ENCODE results near the gene CCNB1IP1.
A peak's percentile ranks its signal among the peaks of the same experiment; 100 is the strongest.
"Not testable (repeated sequence)": the region's sequence is repeated elsewhere in the genome, so short reads cannot be mapped to it uniquely, and the experiment has no call there.

CCNB1IP1 gene

DNA sequence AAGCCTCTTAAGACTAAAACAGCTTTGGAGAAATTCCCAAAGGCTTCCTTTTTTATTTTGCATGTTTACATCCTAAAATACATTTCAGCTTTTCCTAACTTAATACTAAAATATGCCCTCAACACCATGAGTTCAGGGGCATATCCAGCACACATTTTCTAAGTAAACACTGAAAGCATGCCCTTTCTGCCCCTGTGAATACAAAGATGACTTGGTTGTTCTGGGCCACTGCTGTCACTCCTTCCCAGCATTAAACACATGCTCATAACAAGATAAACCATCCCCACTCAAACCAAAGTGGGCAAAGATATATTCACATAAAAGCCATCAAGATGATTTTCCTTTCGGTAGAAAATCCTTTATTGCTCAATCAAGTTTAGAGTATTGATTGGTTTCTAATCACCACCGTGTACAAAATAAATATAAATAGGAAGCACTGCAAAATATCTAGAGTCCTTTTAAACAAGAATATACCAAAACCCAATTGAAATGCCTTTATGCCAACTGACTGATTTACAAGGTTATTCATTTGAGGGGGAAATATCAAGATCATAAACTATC, 1.9 kb downstream of the CCNB1IP1 start:
- no peak for DNase-seq

- DNase-seq, result no peak
These were observed 3.7 kb downstream of the CCNB1IP1 start for GRCh38 chr14:20329355-20329754.

- no peak for DNase-seq
These were observed 4.4 kb downstream of the CCNB1IP1 start for GRCh38 chr14:20328705-20329104.

- DNase-seq, result peak; percentile 60 to 84
These were observed 5.8 kb downstream of the CCNB1IP1 start for GRCh38 chr14:20327005-20327869.

DNA sequence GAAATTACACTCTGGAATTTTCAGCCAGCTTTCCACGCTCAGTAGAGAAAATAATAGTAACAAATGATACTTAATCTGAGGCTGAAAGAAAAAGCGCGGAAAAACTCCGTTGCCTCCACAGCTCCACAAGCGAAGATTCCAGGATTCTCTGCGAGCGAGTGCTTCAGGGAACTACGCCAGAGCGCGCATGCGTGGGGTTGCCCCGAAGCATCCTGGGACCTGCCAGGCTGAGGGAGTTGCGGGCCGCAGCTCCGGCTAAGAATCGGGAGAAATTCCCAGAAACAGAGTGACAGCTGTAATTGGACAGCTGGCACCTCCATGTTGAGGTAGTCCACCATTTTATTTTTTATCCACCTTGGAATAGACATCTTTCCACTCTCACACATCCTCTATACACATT, 15.4 kb downstream of the CCNB1IP1 start:
- no peak for DNase-seq

- DNase-seq, result no peak
These were observed 19.1 kb downstream of the CCNB1IP1 start for GRCh38 chr14:20314026-20314425.

DNA sequence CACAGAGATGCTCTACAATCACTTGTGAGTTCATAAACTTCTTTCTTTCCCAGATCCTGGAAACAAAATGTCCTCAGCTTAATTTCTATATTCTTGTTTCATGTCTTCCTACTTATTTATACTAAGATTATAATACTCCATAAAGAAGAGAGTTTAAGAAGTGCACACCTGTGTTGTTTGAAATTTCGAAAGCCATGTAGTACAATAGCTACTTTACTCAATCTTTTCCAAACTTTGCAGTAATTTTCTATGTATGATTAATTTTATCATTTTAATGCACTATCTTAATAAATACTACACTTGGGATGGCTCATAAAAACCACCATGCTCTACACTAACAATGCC, 27.0 kb downstream of the CCNB1IP1 start:
- no peak for DNase-seq

DNA sequence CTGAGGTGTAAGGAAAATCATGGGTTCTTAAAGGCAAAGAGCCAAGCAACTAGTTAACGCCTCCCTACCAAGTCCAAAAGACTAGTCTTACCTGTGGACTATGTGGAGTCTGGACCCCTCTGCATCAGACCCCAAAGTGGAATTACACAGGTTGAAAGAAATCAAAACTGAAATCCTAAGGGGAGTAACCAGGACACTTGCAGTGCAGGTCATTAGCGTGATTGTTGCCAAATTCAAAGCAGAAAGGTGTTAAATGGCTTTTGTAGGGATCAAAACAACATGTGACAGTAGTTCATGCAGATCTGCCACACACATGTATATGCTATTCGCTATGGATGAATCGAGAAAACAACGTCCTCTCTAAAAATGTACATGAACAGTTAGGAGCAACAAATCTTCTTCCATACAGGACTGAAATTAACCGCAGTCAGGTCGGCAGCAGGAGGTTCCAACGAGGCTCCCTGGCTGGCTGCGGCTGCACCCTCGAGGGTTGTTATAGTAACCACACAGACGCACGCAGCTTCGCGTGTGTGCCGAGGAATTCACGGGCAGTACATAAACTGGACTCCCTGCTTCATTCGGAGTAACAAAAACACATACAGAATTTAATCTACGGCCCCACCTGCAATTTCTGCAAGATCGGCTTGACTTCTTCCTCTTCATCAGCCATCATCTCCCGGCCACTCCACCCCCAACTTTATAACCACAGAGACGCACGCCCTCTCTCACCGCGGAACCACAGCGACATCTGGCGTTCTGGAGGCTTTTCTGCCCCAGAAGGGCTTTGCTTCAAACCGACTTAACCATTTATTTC, 27.6 kb downstream of the CCNB1IP1 start, which contains the start of gene TTC5:
TTC5 (minus strand) TSS at position 687 of the 814 bp plus-strand sequence; CDS start at position 673, 14 bp downstream.
- peak; percentile 71 to 90 for DNase-seq

- no peak for DNase-seq
These were observed 30.9 kb downstream of the CCNB1IP1 start for GRCh38 chr14:20302042-20302755.

DNA sequence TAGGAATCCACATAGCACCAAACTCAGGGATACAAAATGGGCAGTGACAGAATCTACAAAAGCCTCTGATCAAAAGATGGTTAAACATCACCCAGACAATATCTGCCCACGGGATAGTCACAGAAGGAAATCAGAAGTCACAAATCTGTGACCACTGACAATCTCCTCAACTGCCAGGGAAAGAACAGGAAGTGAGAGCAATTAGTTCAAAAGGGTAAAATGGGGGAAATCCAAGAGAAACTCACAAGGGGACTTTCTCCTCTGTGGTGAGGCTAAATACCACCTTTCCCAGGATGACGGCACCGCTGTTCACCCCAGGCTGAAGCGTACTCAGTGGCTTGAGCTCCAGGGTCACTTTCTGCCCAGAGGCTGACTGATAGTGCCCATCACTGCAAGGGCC, 38.0 kb downstream of the CCNB1IP1 start:
- no peak for DNase-seq

DNA sequence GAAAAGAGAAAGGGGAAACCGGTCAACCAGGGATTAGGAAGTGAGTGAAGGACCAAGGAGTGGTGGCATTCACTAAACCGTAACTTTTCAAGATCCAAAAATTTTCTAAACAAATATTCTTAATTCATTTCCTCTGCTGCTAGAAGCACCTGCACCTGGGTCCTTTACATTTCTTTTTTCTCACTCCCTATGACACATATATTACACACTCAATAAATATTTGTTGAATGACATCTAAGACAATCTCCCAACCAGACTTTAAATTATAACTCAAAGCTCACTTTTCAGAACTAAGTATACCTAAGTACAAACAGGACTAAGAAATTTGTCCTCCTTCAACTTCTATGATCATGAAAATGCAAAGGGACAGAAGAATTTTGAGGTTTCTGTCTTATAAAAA, 38.4 kb downstream of the CCNB1IP1 start:
- DNase-seq, result no peak

GRCh38 chr14:20281998-20282397, 51.1 kb downstream of the CCNB1IP1 start:
- DNase-seq, result not testable (repeated sequence)

DNA sequence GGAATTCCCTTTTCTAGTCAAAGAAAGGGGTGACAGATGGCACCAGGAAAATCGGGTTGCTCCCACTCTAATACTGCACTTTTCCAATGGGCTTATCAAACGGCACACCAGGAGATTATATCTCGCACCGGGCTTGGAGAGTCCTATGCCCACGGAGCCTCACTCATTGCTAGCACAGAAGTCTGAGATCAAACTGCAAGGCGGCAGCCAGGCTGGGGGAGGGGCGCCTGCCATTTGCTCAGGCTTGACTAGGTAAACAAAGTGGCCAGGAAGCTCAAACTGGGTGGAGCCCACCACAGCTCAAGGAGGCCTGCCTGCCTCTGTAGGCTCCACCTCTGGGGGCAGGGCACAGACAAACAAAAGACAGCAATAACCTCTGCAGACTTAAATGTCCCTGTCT, 52.8 kb downstream of the CCNB1IP1 start:
- not testable (repeated sequence) for DNase-seq

DNA sequence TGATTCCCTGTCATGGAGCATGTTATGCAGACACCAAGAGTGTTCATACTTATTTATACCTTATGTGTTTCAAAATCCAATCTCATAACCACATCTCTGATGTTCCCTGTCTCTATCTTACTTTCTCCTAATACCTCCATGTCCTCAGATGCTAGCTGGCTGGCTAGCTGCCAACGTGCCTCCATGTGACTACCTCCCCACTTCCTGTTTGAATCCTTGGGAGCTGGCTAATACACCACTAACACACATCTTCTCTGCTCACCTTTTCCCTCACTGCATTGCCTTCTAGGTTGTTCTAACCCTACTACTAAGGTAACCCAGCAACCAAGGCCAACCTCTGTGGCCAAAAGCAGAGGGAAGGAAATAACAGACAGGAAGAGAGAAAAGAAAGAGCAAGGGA, 54.7 kb downstream of the CCNB1IP1 start:
- no peak for DNase-seq

DNA sequence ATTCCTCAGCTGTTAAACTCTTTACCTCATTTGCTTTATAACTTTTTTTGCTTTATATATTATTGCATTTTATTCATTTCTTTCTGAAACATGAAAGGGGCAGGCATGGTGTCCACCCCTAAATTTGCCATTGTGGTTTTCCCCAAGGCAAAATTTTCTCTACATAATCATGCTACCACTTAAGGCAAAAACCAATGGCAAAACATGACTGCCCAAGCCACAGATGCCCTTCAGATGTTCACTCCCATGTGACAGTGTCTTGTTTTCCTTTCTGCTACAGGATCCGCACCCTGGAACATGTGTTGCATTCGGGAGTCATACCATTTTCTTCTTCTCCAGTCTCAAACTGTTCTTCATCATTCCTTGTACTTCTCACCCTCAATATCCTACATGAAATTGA, 55.7 kb downstream of the CCNB1IP1 start:
- no peak for DNase-seq

DNA sequence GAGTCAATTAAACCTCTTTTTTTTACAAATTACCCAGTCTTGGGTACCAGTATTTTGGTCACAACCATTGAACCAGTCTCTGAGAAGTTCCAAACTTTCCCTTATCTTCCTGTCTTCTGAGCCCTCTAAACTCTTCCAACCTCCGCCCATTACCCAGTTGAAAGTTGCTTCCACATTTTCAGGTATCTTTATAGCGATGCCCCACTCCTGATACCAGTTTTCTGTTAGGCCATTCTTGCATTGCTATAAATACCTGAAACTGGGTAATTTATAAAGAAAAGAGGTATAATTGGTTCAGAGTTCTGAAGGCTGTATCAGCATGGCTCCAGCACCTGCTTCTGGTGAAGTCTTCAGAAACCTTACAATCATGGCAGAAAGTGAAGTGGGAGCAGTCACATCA, 59.0 kb downstream of the CCNB1IP1 start:
- DNase-seq, result no peak

DNA sequence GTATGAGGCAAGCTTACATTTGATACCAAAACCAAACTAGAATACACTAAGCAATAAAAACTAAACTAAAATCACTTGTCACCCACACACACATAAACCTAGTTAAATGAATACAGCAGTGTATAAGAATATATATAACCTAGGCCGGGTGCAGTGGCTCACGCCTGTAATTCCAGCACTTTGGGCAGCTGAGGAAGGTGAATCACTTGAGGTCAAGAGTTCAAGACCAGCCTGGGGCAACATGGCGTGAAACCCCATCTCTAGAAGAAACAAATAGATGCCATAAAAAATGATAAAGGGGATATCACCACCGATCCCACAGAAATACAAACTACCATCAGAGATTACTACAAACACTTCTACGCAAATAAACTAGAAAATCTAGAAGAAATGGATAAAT, 68.7 kb downstream of the CCNB1IP1 start:
- DNase-seq, result not testable (repeated sequence)

DNA sequence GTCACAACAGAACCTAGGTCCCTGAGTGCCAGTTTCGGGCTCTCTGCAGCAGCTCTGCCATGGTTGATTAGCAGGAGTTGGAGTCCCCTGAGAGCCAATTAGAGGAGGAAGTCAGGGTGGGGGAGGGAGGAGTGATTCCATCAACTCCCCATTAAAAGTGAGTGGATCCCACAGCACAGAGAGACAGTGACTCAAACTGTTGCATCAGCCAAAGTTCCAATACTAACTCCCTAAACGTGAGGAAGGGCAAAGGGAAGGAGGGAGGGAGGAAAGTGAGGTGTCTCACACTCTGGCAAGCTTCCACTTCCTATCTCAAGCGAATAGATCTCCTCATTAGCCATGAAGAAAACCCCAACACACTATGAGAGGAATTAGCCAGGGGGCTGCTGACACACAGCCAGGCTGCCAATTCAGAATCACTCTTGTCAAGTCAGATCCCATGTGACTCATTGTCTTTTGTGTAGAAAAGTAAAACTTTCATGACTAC, 70.4 kb downstream of the CCNB1IP1 start:
- DNase-seq, result no peak

Measured in NCI-H524 (cell line).